ENCODE results near the gene TFRC. TPM values are rescaled to one million over a fixed set of nuclear protein-coding genes. Genes with fewer than 3 reads are reported as not detected.

Gene TFRC
- total and polyA plus RNA-seq, 3 experiments from 2014 or later: 15.9 to 687 (median 669) TPM

GRCh38 chr3:196097373-196098154 is 15.7 kb upstream of the TFRC start:
- H3K27ac Mint-ChIP-seq: peak overlapping the region in 6 of 8 donors; percentile 43 to 89 (median 62)
- ChIA-PET CTCF (no interaction called here), POLR2A (no interaction called here)
- Histone ChIP-seq H3K4me3 (ENCODE audit: low read length) (no peak overlapping the region), H3K27ac (ENCODE audit: low read depth, low read length) (no peak overlapping the region), H3K27me3 (ENCODE audit: insufficient read depth, low read length, poor library complexity, severe bottlenecking) (no peaks in the 10 kb centered on the region), H3K4me1 (ENCODE audit: insufficient read depth, low read length) (peaks cover 4% of the 10 kb centered on the region), H3K36me3 (ENCODE audit: insufficient read depth, low read length) (no peaks in the 10 kb centered on the region), H3K9me3 (ENCODE audit: low read length) (no peaks in the 10 kb centered on the region)
- no peaks in the 10 kb centered on the region for H3K27me3 Mint-ChIP-seq
- peaks cover 5 to 12% (median 8%) of the 10 kb centered on the region in 3 donors for H3K4me1 Mint-ChIP-seq
- H3K9me3 Mint-ChIP-seq: no peaks in the 10 kb centered on the region
- H3K36me3 Mint-ChIP-seq: peaks cover 0 to 3% (median 0%) of the 10 kb centered on the region in 3 donors
- DNase-seq: no peak
- no peak overlapping the region for H3K4me3 Mint-ChIP-seq

DNA sequence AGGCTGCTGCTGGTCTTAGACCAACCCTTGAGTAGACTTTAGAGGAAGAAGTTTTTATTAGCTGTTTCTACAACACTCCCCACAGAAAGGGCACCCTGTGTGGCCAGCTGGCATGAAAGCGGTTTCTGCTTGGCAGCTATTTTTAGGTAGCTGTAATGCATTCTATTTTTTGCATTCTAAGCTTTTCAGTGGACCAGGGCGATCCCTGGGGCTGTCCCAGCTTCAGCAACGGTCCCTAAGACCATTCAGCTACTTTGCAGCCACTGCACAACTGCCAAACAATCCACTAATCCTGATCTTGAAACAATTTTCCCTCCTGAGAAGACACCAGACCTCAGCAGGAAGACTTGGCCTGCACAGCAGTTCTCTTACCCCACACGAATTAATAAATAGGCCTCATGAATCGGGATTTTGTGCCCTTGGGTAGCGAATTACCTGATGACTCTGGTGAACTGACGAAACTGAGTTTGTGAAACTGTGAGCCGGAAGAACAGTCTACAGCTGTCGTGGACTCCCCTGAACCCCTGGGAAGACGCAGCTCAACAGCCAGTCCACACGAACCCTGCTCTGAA is 14.6 kb upstream of the TFRC start:
- peaks cover 4% of the 10 kb centered on the region for H3K4me1 ChIP-seq (ENCODE audit: insufficient read depth, low read length)
- Mint-ChIP-seq H3K4me3 (no peak overlapping the region), H3K27me3 (no peaks in the 10 kb centered on the region), H3K9me3 (no peaks in the 10 kb centered on the region), H3K4me1 (peaks cover 5 to 12% (median 8%) of the 10 kb centered on the region in 3 donors), H3K27ac (peak overlapping the region in 2 of 8 donors; percentile 64 to 70), H3K36me3 (no peaks in the 10 kb centered on the region)
- no peaks in the 10 kb centered on the region for H3K9me3 ChIP-seq (ENCODE audit: low read length)
- H3K36me3 ChIP-seq (ENCODE audit: insufficient read depth, low read length): no peaks in the 10 kb centered on the region
- CTCF ChIA-PET: interaction anchor here (0.8 to 1.5 kb wide), 2 partner anchors 10 to 23 kb away, joined by 3 read pairs; no protein-coding TSS in a partner anchor
- no peak for DNase-seq
- H3K4me3 ChIP-seq (ENCODE audit: low read length): no peak overlapping the region
- H3K27me3 ChIP-seq (ENCODE audit: insufficient read depth, low read length, poor library complexity, severe bottlenecking): no peaks in the 10 kb centered on the region
- H3K27ac ChIP-seq (ENCODE audit: low read depth, low read length): no peak overlapping the region
- POLR2A ChIA-PET: interaction anchor here (0.6 kb wide), 1 partner anchor 52 kb away, joined by 7 read pairs; no protein-coding TSS in a partner anchor

DNA sequence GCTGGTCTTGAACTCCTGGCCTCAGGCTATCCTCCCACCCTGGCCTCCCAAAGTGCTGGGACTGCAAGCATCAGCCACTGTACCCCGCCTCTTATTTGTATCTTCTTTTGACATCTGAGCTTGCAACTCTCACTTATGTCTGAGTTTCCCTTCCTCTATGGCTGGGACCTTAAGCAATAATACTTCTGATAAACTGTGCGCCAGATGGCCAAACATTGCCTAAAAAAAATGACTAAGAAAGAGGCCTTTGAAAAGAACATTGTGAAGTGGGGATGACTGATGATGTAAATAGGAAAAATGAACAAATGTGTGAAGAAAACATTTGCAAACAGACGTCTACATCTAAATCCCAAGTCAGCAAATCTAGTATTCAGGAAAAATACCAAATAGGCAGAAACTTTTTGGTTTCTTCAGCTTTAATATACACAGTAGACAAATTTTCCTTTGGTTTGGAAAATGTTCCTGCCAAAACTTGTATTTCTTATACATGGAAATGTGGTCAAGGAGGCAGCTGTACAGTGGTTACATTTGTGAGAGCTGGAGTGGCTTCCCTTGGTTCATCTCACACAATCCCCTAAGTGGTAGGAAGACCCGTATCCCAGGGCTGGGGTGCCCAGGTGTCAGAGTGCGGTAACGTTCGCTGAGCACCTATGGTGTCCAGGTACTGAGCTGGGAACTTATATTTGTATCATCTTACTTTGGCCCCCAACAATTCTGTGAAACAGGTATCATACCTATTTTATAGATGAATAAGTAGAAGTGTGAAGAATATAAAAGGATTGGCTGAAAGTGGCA is 11.6 kb upstream of the TFRC start:
- Histone ChIP-seq H3K9me3 (ENCODE audit: low read length) (no peaks in the 10 kb centered on the region), H3K4me3 (ENCODE audit: low read length) (no peak overlapping the region), H3K4me1 (ENCODE audit: insufficient read depth, low read length) (no peaks in the 10 kb centered on the region), H3K27me3 (ENCODE audit: insufficient read depth, low read length, poor library complexity, severe bottlenecking) (no peaks in the 10 kb centered on the region), H3K36me3 (ENCODE audit: insufficient read depth, low read length) (no peaks in the 10 kb centered on the region), H3K27ac (ENCODE audit: low read depth, low read length) (no peak overlapping the region)
- H3K27ac Mint-ChIP-seq: peak overlapping the region in 1 of 8 donors; percentile 21
- POLR2A ChIA-PET: no interaction called here
- H3K4me1 Mint-ChIP-seq: peaks cover 1 to 5% (median 5%) of the 10 kb centered on the region in 3 donors
- H3K27me3 Mint-ChIP-seq: no peaks in the 10 kb centered on the region
- DNase-seq: no peak
- no peak overlapping the region for H3K4me3 Mint-ChIP-seq
- no peaks in the 10 kb centered on the region for H3K9me3 Mint-ChIP-seq
- CTCF ChIA-PET: interaction anchor here (1.0 to 1.8 kb wide), 4 partner anchors 20 to 104 kb away, joined by 3 to 7 read pairs (median 4); no protein-coding TSS in a partner anchor
- no peaks in the 10 kb centered on the region for H3K36me3 Mint-ChIP-seq

DNA sequence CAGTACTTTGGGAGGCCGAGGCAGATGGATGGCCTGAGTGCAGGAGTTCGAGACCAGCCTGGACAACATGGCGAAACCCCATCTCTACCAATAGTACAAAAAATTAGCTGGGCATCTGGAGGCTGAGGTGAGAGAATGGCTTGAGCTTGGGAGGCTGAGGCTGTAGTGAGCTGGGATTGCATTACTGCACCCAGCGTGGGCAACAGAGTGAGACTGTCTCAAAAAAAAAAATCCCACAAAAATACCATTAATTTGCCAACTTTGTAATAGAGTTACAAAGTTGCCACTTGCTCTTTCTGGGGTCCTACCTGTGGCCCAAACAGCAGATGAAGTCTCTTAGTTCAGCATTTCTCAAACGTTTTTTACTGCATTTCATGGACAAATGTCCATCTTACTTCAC is 6.0 kb upstream of the TFRC start:
- no peaks in the 10 kb centered on the region for H3K27me3 Mint-ChIP-seq
- no peaks in the 10 kb centered on the region for H3K9me3 ChIP-seq (ENCODE audit: low read length)
- H3K4me3 ChIP-seq (ENCODE audit: low read length): no peak overlapping the region
- CTCF ChIA-PET: interaction anchor here (3.4 kb wide), 1 partner anchor 14 kb away, joined by 13 read pairs; no protein-coding TSS in a partner anchor
- no peak overlapping the region for H3K27ac ChIP-seq (ENCODE audit: low read depth, low read length)
- no peaks in the 10 kb centered on the region for H3K27me3 ChIP-seq (ENCODE audit: insufficient read depth, low read length, poor library complexity, severe bottlenecking)
- no peaks in the 10 kb centered on the region for H3K36me3 Mint-ChIP-seq
- H3K9me3 Mint-ChIP-seq: no peaks in the 10 kb centered on the region
- peaks cover 0 to 1% (median under 1%) of the 10 kb centered on the region in 3 donors for H3K4me1 Mint-ChIP-seq
- POLR2A ChIA-PET: no interaction called here
- no peaks in the 10 kb centered on the region for H3K36me3 ChIP-seq (ENCODE audit: insufficient read depth, low read length)
- H3K4me3 Mint-ChIP-seq: no peak overlapping the region
- peaks cover 2% of the 10 kb centered on the region for H3K4me1 ChIP-seq (ENCODE audit: insufficient read depth, low read length)
- H3K27ac Mint-ChIP-seq: no peak overlapping the region
- DNase-seq: no peak

- Histone ChIP-seq H3K27ac (ENCODE audit: low read depth, low read length) (peak overlapping the region; percentile 99), H3K4me3 (ENCODE audit: low read length) (peak overlapping the region; percentile 62), H3K9me3 (ENCODE audit: low read length) (no peaks in the 10 kb centered on the region), H3K4me1 (ENCODE audit: insufficient read depth, low read length) (peaks cover 34% of the 10 kb centered on the region), H3K36me3 (ENCODE audit: insufficient read depth, low read length) (no peaks in the 10 kb centered on the region), H3K27me3 (ENCODE audit: insufficient read depth, low read length, poor library complexity, severe bottlenecking) (no peaks in the 10 kb centered on the region)
- no peaks in the 10 kb centered on the region for H3K9me3 Mint-ChIP-seq
- H3K4me1 Mint-ChIP-seq: peaks cover 34 to 42% (median 34%) of the 10 kb centered on the region in 3 donors
- CTCF ChIA-PET: interaction anchor here (1.4 to 2.2 kb wide), 2 partner anchors 9 to 97 kb away, joined by 3 to 5 read pairs; no protein-coding TSS in a partner anchor
- POLR2A ChIA-PET: no interaction called here
- H3K36me3 Mint-ChIP-seq: peaks cover 0 to 11% (median 0%) of the 10 kb centered on the region in 3 donors
- no peak for DNase-seq
- peaks cover 0 to 1% of the 10 kb centered on the region in 2 donors for H3K27me3 Mint-ChIP-seq
- H3K27ac Mint-ChIP-seq: peak overlapping the region; percentile 89 to 98 (median 95)
- H3K4me3 Mint-ChIP-seq: peak overlapping the region; percentile 93 to 98 (median 96)
These were observed 705 bp upstream of the TFRC start for GRCh38 chr3:196082619-196082971.

GRCh38 chr3:196081002-196081833 is 672 bp downstream of the TFRC start:
- H3K27ac Mint-ChIP-seq: peak overlapping the region; percentile 89 to 98 (median 96)
- Histone ChIP-seq H3K9me3 (ENCODE audit: low read length) (no peaks in the 10 kb centered on the region), H3K4me1 (ENCODE audit: insufficient read depth, low read length) (peaks cover 34% of the 10 kb centered on the region), H3K4me3 (ENCODE audit: low read length) (peak overlapping the region; percentile 62), H3K27me3 (ENCODE audit: insufficient read depth, low read length, poor library complexity, severe bottlenecking) (no peaks in the 10 kb centered on the region), H3K36me3 (ENCODE audit: insufficient read depth, low read length) (no peaks in the 10 kb centered on the region), H3K27ac (ENCODE audit: low read depth, low read length) (peak overlapping the region; percentile 99)
- POLR2A ChIA-PET: interaction anchor here (0.6 to 3.2 kb wide), 3 partner anchors 37 to 100 kb away, joined by 3 to 13 read pairs (median 3); no protein-coding TSS in a partner anchor
- peak overlapping the region; percentile 93 to 98 (median 96) for H3K4me3 Mint-ChIP-seq
- no peaks in the 10 kb centered on the region for H3K9me3 Mint-ChIP-seq
- H3K27me3 Mint-ChIP-seq: peaks cover 0 to 1% of the 10 kb centered on the region in 2 donors
- CTCF ChIA-PET: interaction anchor here (0.7 to 4.2 kb wide), 4 partner anchors 8 to 116 kb away, joined by 3 to 31 read pairs (median 6); no protein-coding TSS in a partner anchor
- H3K4me1 Mint-ChIP-seq: peaks cover 40 to 52% (median 43%) of the 10 kb centered on the region in 3 donors
- DNase-seq: peak; percentile 46 to 76 (median 57)
- H3K36me3 Mint-ChIP-seq: peaks cover 0 to 18% (median 3%) of the 10 kb centered on the region in 3 donors
